Suppressor macrophage treated with lipopolysaccharide for 4 hours (primary cell): ENCODE data around the gene GALNT17.

Source experiments
- DNase-seq: peaks from one replicate; pipeline ENCODE4 v3.0.0-alpha.2; 2020

Gene GALNT17

GRCh38 chr7:71511361-71511807 lies 379.4 kb downstream of the GALNT17 start:
- no peak for DNase-seq

GRCh38 chr7:71517940-71518699 lies 386.2 kb downstream of the GALNT17 start:
- DNase-seq, result no peak

- DNase-seq, result no peak
These were observed 386.9 kb downstream of the GALNT17 start for GRCh38 chr7:71518880-71519279.

GRCh38 chr7:71521506-71521905 lies 389.6 kb downstream of the GALNT17 start:
- DNase-seq, result no peak

GRCh38 chr7:71526106-71526505 lies 394.2 kb downstream of the GALNT17 start:
- no peak for DNase-seq

- no peak for DNase-seq
These were observed 395.3 kb downstream of the GALNT17 start for GRCh38 chr7:71527213-71527612.

GRCh38 chr7:71535616-71536015 lies 403.7 kb downstream of the GALNT17 start:
- no peak for DNase-seq

- DNase-seq, result no peak
These were observed 406.3 kb downstream of the GALNT17 start for GRCh38 chr7:71538210-71538609.

- no peak for DNase-seq
These were observed 407.7 kb downstream of the GALNT17 start for GRCh38 chr7:71539615-71540014.

- no peak for DNase-seq
These were observed 409.9 kb downstream of the GALNT17 start for GRCh38 chr7:71541707-71542353.

- DNase-seq, result no peak
These were observed 411.5 kb downstream of the GALNT17 start for GRCh38 chr7:71543396-71543795.

- no peak for DNase-seq
These were observed 412.9 kb downstream of the GALNT17 start for GRCh38 chr7:71544816-71545215.

GRCh38 chr7:71547426-71547825 lies 415.5 kb downstream of the GALNT17 start:
- no peak for DNase-seq

- no peak for DNase-seq
These were observed 416.8 kb downstream of the GALNT17 start for GRCh38 chr7:71548746-71549145.

- DNase-seq, result no peak
These were observed 421.4 kb downstream of the GALNT17 start for GRCh38 chr7:71553306-71553705.

- no peak for DNase-seq
These were observed 423.8 kb downstream of the GALNT17 start for GRCh38 chr7:71555758-71556157.

GRCh38 chr7:71558806-71559613 lies 427.1 kb downstream of the GALNT17 start:
- no peak for DNase-seq

GRCh38 chr7:71560354-71560995 lies 428.5 kb downstream of the GALNT17 start:
- DNase-seq, result no peak

GRCh38 chr7:71563276-71563675 lies 431.3 kb downstream of the GALNT17 start:
- DNase-seq, result no peak

GRCh38 chr7:71566376-71566775 lies 434.4 kb downstream of the GALNT17 start:
- no peak for DNase-seq

- DNase-seq, result no peak
These were observed 435.0 kb downstream of the GALNT17 start for GRCh38 chr7:71566991-71567390.

- no peak for DNase-seq
These were observed 442.4 kb downstream of the GALNT17 start for GRCh38 chr7:71574153-71574860.
